Lung (tissue), 12 donors: ENCODE data around the gene CASK. TPM values are rescaled to one million over a fixed set of nuclear protein-coding genes. Genes with fewer than 3 reads are reported as not detected.

Experiments
- ATAC-seq: fragments of 200-7000 bp; cut with Tn5 transposase; one replicate; pipeline ENCODE4 v1.9.1; 2020; ENCODE audit warnings: moderate number of reproducible peaks; ENCODE audit not compliant: insufficient read depth, low FRiP score
- DNase-seq, 3 donors: peaks; one replicate each; pipeline ENCODE4 v3.0.0-alpha.2; 2013 to 2017
- H3K27ac ChIP-seq, 2 donors: one replicate each; pipeline ENCODE4 v1.5.1; 2013; ENCODE audit warnings: mild to moderate bottlenecking in 2 of 2, moderate library complexity in 2 of 2, control low read depth in 1 of 2, inconsistent platforms in 1 of 2, low read depth in 1 of 2, low read length in 1 of 2
- H3K27me3 ChIP-seq, 3 donors: one replicate each; pipeline ENCODE4 v1.5.1; 2013; ENCODE audit warnings: low read length in 2 of 3; ENCODE audit not compliant: control insufficient read depth in 3 of 3, insufficient read depth in 3 of 3
- H3K36me3 ChIP-seq, 4 donors: one replicate each; pipeline ENCODE4 v1.5.1; 2013; ENCODE audit warnings: low read length in 4 of 4, mild to moderate bottlenecking in 1 of 4, moderate library complexity in 1 of 4; ENCODE audit not compliant: control insufficient read depth in 4 of 4, insufficient read depth in 4 of 4
- H3K4me1 ChIP-seq, 5 donors: one replicate each; pipeline ENCODE4 v1.5.1; 2013; ENCODE audit warnings: low read length in 5 of 5, mild to moderate bottlenecking in 2 of 5, moderate library complexity in 1 of 5; ENCODE audit not compliant: control insufficient read depth in 5 of 5, insufficient read depth in 5 of 5
- H3K4me3 ChIP-seq: one replicate; pipeline ENCODE4 v1.5.1; 2013; ENCODE audit warnings: mild to moderate bottlenecking, control low read depth, moderate library complexity
- H3K9ac ChIP-seq, 2 donors: one replicate each; pipeline ENCODE4 v1.5.1; 2013; ENCODE audit warnings: low read length in 2 of 2, control low read depth in 1 of 2; ENCODE audit not compliant: insufficient read depth in 1 of 2
- H3K9me3 ChIP-seq, 4 donors: one replicate each; pipeline ENCODE4 v1.5.1; 2013; ENCODE audit warnings: low read length in 3 of 4, mild to moderate bottlenecking in 1 of 4, moderate library complexity in 1 of 4; ENCODE audit not compliant: control insufficient read depth in 4 of 4, insufficient read depth in 3 of 4
- CTCF ChIP-seq: IDR thresholded peaks from 2 replicates; pipeline ENCODE4 v1.5.1; 2012; ENCODE audit warnings: mild to moderate bottlenecking; ENCODE audit errors: control extremely low read depth, extremely low read depth
- WGBS, 2 donors: extraction: QIAGEN DNeasy Blood & Tissue Kit; methylation state at CpG; one replicate each; pipeline ENCODE4 v1.1.7; 2013; 5-methylcytosine and 5-hydroxymethylcytosine counted together
- polyA plus RNA-seq, 2 donors: library from polyadenylated mRNA; stranded (reverse); fragments of 200-250 nt; gene quantifications; one replicate each; pipeline ENCODE4 v1.2.1, GENCODE V29; 2013
- total RNA-seq, 2 donors: library from RNA; depleted of rRNA in 1 of 2; stranded (reverse); fragments of >200 nt in 1 of 2; gene quantifications; one replicate each; pipeline ENCODE4 v1.2.1, GENCODE V29; 2014 to 2021
- donor health status: control.
- donor health status: control.
- donor health status: Bipolar disorder and iron deficiency.
- donor health status: healthy.
- donor health status: DM: yes; HTN: yes; CAD: no.

Gene CASK
- total and polyA plus RNA-seq, 4 donors: 8.2 to 68.1 (median 30.6) TPM

GRCh38 chrX:41909068-41909467, 14.3 kb downstream of the CASK start:
- H3K27me3 ChIP-seq: peaks cover 0 to 2% (median 0%) of the 10 kb centered on the region in 3 donors

GRCh38 chrX:41906515-41907187, 16.7 kb downstream of the CASK start:
- Histone ChIP-seq H3K4me1 (no peaks in the 10 kb centered on the region), H3K9ac (no peak overlapping the region), H3K9me3 (peaks cover 0 to 2% (median under 1%) of the 10 kb centered on the region in 4 donors), H3K4me3 (no peak overlapping the region), H3K27ac (no peak overlapping the region), H3K27me3 (no peaks in the 10 kb centered on the region), H3K36me3 (peaks cover 0 to 5% (median 0%) of the 10 kb centered on the region in 4 donors)
- TF ChIP-seq CTCF: no peak
- 88 to 94% methylated on average over 3 of the region's 3 CpGs for WGBS, 2 donors
- DNase-seq: no peak
- ATAC-seq: no peak

More at GRCh38 chrX:41909068-41909467, 14.3 kb downstream of the CASK start:
- Histone ChIP-seq H3K9ac (no peak overlapping the region), H3K27ac (no peak overlapping the region), H3K4me1 (no peaks in the 10 kb centered on the region), H3K36me3 (no peaks in the 10 kb centered on the region), H3K9me3 (peaks cover 0 to 1% (median 0%) of the 10 kb centered on the region in 4 donors), H3K4me3 (no peak overlapping the region)
- TF ChIP-seq CTCF: no peak
- DNase-seq: no peak
- no peak for ATAC-seq

- no peaks in the 10 kb centered on the region for H3K27me3 ChIP-seq
- DNase-seq: no peak
- H3K36me3 ChIP-seq: peaks cover 0 to 6% (median under 1%) of the 10 kb centered on the region in 4 donors
- H3K4me1 ChIP-seq: no peaks in the 10 kb centered on the region
- H3K9ac ChIP-seq: no peak overlapping the region
- peaks cover 0 to 8% (median 2%) of the 10 kb centered on the region in 4 donors for H3K9me3 ChIP-seq
- 45 to 91% methylated on average over 1 of the region's 1 CpG for WGBS, 2 donors
- no peak overlapping the region for H3K27ac ChIP-seq
- no peak for ATAC-seq
- TF ChIP-seq CTCF: no peak
- H3K4me3 ChIP-seq: no peak overlapping the region
Observed at GRCh38 chrX:41903544-41903943, 19.8 kb downstream of the CASK start.

GRCh38 chrX:41900321-41900720, 23.0 kb downstream of the CASK start:
- H3K27ac ChIP-seq: no peak overlapping the region

More at GRCh38 chrX:41900321-41900720, 23.0 kb downstream of the CASK start:
- Histone ChIP-seq H3K9me3 (peaks cover 0 to 10% (median 4%) of the 10 kb centered on the region in 4 donors), H3K4me1 (no peaks in the 10 kb centered on the region), H3K36me3 (peaks cover 0 to 6% (median under 1%) of the 10 kb centered on the region in 4 donors), H3K27me3 (no peaks in the 10 kb centered on the region), H3K4me3 (no peak overlapping the region), H3K9ac (no peak overlapping the region)
- DNase-seq (no peak), ATAC-seq (no peak)
- no peak for TF ChIP-seq CTCF
